HCEC 1CT (cell line): ENCODE results near the gene ZGLP1.

Source experiments
- DNase-seq: peaks from one replicate; pipeline ENCODE4 v3.0.0-alpha.2; 2017

The ZGLP1 gene

DNA sequence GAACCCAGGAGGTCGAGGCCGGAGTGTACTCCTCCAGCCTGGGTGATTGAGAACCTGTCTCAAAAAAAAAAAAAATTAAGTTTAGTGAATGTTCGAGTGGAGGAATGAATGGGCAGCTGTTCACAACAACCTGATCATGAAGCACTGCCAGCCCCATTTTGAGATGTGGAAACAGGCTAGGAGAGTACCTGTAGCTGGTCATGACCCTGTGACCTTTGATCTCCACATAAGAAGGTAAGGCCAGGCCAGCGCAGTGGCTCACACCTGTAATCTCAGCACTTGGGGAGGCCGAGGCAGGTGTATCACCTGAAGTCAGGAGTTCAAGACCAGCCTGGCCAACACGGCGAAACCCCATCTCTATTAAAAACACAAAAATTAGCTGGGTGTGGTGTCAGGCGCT is 16.1 kb upstream of the ZGLP1 start:
- no peak for DNase-seq

DNA sequence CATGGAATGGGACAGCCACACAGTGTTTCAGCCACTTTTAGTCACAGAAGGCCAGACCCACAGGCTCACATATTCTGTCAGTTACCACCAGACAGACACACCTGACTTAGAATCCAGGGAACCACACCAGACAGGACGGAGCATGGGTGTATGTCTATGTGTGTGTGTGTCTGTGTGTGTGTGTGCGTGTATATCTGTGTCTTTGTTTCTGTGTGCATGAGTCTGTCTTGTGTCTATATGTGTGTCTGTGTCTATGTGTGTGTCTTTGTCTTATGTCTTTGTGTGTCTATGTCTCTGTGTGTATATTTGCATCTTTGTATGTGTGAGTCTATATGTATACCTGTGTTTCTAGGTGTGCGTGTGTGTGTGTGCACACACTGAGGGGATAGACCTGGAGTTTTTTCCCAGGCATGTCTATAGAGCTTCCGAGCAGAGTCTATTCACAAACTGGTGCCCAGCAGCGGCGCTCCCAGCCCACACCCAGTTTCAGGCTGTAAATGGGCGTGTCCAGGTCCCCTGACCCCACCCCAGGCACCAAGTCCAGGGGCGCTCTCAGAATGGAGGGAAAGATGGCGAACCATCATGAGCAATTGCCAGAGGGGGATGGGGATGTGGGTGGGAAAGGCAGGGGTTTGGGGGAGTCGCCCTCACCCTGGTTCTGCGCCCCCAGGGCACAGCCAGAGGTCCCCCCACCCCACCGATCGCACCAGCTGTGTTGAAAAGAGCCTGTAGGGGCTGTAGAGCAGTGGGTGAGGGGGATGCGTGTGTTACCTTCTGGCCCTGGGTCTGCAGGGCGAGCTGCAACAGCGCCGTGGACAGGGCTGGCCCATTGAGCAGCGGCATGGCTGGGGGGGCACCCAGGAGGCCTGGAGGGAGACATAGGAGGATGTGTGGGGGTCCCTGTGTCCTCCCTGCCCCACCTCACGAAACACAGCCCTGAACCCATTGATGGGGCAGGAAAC is 12.5 kb upstream of the ZGLP1 start:
- no peak for DNase-seq

- DNase-seq: no peak
These were observed 11.8 kb upstream of the ZGLP1 start for GRCh38 chr19:10321417-10321797.

DNA sequence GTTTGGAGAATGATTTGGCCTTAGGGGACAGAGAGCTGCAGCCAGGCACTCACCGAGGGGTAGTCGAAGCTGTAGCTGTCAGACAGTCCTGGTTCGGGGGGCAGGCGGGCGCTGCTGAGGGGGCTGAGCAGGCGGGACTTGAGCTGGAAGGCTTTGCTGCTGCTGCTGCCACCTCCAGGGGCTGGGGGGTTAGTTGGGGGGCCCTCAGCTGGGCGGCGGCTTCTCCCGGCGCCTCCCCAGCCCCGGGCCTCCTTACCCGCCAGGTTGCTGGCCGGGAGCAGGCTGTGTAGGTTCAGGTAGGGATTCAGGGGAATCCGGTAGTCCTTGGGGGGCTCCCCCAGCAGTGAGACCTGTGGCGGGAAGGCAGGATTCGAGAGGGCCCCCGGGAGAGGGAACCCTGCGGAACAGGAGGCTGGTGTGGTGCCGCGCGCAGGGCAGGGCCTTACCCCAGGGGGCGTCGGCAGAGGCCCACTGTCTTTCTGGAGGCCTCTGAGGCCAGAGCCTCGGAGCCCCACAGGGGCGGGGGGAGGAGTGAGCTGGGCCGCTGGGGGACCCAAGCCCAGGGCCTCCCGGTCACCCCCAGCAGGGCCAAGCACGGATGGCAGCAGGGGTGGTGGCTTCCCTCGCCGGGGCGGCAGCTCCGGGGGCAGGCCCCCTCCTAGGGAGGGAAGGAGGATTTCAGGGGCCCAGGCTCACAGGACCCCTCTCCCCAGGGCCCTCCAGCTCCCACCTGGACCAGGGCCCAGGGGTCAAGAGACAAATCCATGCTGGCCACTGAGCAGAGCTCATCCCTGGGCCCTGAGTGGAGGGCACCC is 11.2 kb upstream of the ZGLP1 start:
- DNase-seq: no peak

- DNase-seq: no peak
These were observed 9.4 kb upstream of the ZGLP1 start for GRCh38 chr19:10318807-10319682.

- no peak for DNase-seq
These were observed 8.3 kb upstream of the ZGLP1 start for GRCh38 chr19:10317857-10318462.

DNA sequence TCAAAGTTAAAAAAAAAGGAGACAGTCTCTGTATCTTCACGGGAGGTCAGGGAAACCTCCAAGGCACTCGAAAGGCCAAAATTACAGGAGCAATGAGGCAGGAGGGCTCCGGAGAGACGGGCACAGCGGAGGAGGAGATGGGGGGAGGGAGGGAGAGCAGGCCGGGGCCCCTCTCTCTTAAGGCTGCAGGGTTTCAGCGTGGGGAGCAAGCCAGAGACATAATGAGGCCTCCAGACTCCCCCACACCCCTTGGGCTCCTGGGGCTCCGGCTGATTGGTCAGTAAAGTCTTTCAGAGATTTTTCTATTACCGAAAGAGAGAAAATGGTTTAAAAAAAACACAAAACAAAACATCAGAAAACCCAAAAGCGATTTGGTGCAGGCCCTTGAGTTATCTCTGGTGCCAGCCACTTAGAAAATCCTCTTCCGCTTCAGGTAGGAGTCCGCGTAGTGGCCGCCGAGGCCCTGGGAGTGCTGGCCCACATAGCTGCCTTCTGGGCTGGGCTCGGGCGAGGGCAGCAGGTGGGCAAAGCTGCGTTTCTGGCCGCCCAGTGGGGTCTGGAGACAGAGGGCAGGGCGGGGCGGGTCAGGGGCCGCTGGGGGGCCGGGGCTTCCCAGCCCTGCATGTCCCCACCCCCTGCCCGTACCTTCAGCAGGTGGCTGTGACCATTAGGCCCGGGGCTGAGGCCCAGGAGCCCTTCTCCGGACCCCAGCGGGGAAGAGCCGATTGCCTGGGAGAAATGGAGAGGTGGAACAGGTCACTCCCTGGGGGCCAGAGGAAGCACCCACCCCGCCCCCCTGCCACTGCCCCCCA is 7.6 kb upstream of the ZGLP1 start:
- DNase-seq: no peak

- no peak for DNase-seq
These were observed 6.8 kb upstream of the ZGLP1 start for GRCh38 chr19:10316229-10317044.

DNA sequence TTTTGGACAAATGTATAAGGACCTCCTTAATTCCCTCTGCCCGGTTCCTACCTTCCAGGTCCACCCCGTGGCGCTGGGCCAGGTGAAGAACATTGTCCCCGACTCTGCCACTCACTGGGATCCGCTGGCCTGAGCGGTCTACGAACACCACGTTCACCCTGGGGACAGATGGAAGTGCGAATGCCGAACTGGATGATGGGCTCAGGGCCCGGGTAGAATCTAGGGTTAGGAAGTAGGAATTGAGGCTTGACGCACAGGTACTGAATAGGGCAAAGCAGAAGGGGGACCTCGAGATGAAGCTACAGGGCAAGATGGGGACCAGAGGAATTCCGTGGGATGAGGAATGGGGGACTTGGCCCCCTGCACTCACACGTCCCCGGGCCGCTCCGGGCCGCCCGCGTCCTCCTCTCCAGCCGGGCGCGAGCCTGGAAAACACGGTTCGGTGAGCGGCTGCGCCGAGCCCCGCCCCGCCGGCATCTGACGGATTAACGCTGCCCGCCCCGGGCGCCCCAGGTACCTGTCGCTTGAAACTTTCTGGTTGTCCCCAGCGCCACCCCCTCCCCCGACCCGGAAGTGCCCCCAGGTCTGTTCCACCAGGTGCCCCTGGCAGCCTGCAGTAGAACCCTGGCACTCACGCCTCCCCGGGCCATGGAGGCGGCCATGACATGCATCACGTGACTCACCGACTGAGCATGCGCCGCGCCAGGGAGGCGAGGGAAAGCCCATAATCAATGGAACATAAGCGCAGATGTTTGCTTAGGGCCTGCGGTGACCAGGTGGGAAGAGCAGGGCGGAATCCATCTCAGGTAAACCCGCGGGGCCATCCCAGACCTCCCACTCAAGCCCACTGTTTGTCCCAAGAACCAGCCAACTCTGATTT is 6.0 kb upstream of the ZGLP1 start, which contains the start of gene FDX2:
FDX2 (minus strand) TSS at position 681 of the 880 bp plus-strand sequence; CDS start at position 662, 19 bp downstream.
- peak; percentile 73 for DNase-seq

DNA sequence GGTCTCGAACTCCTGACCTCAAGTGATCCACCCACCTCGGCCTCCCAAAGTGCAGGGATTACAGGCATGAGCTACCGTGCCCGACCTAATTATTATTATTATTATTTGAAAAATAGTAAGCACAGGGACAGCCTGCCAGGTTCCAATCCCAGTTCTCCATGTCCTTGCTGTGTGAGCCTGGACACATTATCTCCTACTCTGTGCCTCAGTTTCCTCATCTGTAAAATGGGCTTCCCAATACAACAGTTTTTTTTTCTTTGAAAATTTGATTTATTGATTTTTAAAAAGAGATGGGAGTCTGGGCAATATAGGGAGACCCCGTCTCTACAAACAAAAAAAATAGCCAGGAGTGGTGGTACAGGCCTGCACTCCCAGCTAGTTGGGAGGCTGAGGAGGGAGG is 3.3 kb downstream of the ZGLP1 start:
- no peak for DNase-seq

DNA sequence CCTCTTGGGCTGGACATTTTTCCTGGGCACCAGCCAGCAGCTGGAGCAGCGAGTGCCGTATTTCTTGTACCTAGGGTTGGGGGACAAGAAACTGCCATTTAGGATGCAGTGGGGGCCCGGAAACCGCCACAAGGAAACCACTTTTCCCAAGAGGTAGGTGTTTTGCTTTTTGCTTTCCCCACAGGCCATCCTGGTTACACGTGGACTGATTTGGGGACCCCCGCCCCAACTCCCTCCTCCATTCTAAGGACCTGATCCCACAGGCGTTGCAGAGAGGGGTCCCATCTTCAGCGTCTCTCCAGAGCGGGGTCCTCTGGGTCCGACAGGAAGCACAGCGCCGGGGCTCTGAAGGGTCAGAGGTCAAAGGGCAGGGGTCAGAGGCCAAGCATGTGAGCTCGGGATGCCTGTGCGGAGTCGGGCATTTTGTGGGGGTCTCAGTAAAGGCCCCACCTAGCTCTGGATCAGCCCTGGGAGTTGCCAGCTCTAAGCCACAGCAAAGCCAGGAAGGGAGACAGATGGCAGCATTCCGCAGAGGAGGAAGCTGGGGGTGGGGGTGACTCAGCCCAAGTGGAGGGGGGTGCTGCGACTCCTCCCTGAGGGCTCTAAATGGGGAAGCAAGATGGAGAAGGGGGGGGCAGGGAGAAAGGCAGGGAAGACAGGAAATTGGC is 4.3 kb downstream of the ZGLP1 start:
- DNase-seq: peak; percentile 84

DNA sequence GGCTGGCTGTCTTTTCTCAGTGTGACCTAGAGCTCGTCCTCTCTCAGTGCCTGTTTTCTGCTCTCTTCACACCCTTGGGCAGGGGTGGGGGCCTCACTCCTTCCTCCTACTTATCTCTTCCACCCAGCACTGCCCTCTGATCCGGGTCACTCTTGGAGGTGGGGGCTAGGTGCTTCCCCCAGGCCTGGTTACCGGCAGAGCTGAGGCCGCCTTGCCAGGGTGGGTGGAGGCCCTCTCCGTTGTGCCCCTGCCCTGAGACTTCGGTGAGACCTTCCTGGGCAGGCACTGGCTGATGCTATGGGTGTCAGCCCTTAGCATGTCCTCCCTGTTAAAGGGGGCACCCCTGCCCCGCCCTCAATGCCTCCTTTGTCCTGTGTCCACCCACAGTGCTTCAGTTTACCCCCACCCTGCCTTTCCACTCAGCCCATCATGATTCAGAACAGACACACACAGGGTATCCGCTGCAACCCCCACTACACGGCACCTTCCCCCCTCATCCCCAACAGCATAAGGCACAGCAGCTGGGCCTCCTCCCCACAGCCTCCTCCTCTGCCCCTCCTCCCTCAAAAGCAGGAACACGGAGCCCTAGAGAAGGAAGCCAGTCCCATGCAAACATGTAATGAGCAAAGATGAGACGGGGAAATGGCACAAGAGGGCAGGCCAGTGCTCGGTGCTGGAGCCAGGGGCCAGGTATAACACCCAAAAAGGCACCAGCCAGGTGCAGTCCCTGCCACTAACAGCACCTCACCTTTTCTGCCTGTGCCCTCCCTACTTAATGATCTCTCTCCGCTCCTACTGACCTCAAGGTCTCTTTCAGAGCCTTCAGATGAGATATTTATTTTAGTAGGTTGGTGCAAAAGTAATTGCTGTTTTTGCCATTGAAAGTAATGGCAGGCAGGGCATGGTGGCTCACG is 9.8 kb downstream of the ZGLP1 start:
- no peak for DNase-seq

- DNase-seq: no peak
These were observed 13.6 kb downstream of the ZGLP1 start for GRCh38 chr19:10295847-10296591.

DNA sequence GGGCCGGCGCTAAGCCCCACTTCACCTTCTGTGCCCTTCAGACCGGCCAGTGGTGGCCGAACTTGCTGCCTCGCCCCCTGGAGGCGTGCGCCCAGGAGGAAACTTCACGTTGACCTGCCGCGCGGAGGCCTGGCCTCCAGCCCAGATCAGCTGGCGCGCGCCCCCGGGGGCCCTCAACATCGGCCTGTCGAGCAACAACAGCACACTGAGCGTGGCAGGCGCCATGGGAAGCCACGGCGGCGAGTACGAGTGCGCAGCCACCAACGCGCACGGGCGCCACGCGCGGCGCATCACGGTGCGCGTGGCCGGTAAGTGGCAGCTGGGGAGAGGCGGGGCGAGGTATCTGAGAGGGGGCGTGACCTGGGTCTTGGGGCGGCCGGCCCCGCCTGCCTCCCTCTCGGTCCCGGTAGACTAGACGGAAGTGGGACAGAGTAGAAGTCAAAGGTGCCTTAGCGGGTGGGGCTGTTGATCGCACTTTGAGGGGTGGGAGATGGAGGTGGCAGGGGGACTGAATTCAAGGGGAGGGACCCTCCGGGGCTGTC is 14.2 kb downstream of the ZGLP1 start:
- no peak for DNase-seq

DNA sequence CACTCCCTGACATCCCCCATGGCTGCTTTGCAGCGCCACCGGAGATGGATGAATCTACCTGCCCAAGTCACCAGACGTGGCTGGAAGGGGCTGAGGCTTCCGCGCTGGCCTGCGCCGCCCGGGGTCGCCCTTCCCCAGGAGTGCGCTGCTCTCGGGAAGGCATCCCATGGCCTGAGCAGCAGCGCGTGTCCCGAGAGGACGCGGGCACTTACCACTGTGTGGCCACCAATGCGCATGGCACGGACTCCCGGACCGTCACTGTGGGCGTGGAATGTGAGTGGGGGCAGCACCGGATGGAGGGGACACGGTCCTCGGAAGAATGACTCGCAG is 15.3 kb downstream of the ZGLP1 start:
- no peak for DNase-seq

- DNase-seq: no peak
These were observed 15.8 kb downstream of the ZGLP1 start for GRCh38 chr19:10293637-10294367.
